IPS DF 6.9 (cell line): Measurements from ENCODE around the gene PARPBP.
A peak's percentile ranks its signal among the peaks of the same experiment; 100 is the strongest.
"Not testable (repeated sequence)": the region's sequence is repeated elsewhere in the genome, so short reads cannot be mapped to it uniquely, and the experiment has no call there.

ENCODE experiments used
- DNase-seq: peaks from one replicate; pipeline ENCODE4 v3.0.0-alpha.2; 2013; ENCODE audit warnings: low read depth, low spot score
- H3K27ac ChIP-seq: one replicate; pipeline ENCODE4 v1.5.1; 2013; ENCODE audit warnings: low read length, control low read depth
- H3K27me3 ChIP-seq: 2 replicates; pipeline ENCODE4 v1.6.1; 2013; ENCODE audit warnings: mild to moderate bottlenecking, low read length; ENCODE audit not compliant: control insufficient read depth, insufficient read depth
- H3K36me3 ChIP-seq: 2 replicates; pipeline ENCODE4 v1.6.1; 2013; ENCODE audit warnings: low read length; ENCODE audit not compliant: control insufficient read depth, insufficient read depth
- H3K4me1 ChIP-seq: 2 replicates; pipeline ENCODE4 v1.6.1; 2013; ENCODE audit warnings: low read length; ENCODE audit not compliant: control insufficient read depth, insufficient read depth
- H3K4me3 ChIP-seq: 2 replicates; pipeline ENCODE4 v1.5.1; 2013; ENCODE audit warnings: mild to moderate bottlenecking, low read length
- H3K9me3 ChIP-seq: 2 replicates; pipeline ENCODE4 v1.6.1; 2013; ENCODE audit warnings: low read length, inconsistent platforms; ENCODE audit not compliant: control insufficient read depth, insufficient read depth
- WGBS: extraction: QIAGEN DNeasy Blood & Tissue Kit; methylation state at CpG from one replicate; pipeline ENCODE4 v1.1.7; 2013; ENCODE audit warnings: mixed read lengths, missing lambda C conversion rate; ENCODE audit not compliant: insufficient read length, insufficient coverage; 5-methylcytosine and 5-hydroxymethylcytosine counted together

Gene PARPBP

GRCh38 chr12:102119674-102120563 is at the start of gene PARPBP, which contains the start of gene NUP37:
TSS of gene PARPBP (plus strand) at chr12:102120183. CDS start at chr12:102123889, 3,706 bp downstream.
TSS of gene NUP37 (minus strand) at chr12:102120114. CDS start at chr12:102118518, 1,596 bp downstream.
- Histone ChIP-seq H3K27me3 (no peaks in the 10 kb centered on the region), H3K9me3 (no peaks in the 10 kb centered on the region), H3K4me3 (peak within 1 kb of the TSS; percentile 44; the same call in 1 of the 2 replicates), H3K36me3 (no peaks in the 10 kb centered on the region; the same call in 1 of the 2 replicates), H3K4me1 (no peaks in the 10 kb centered on the region), H3K27ac (no peak within 1 kb of the TSS)
- no CpG with 5 or more reads among the region's 62 CpGs for WGBS
- peak; percentile 78 for DNase-seq

- WGBS = no CpG with 5 or more reads among the region's 7 CpGs
- H3K27me3 ChIP-seq, DNase-seq, H3K9me3 ChIP-seq, H3K4me1 ChIP-seq, H3K4me3 ChIP-seq, H3K27ac ChIP-seq, H3K36me3 ChIP-seq: not testable (repeated sequence)
Measured at GRCh38 chr12:102072092-102072491, 47.9 kb upstream of the PARPBP start.

- WGBS = no CpG with 5 or more reads among the region's 4 CpGs
- H3K36me3 ChIP-seq = no peaks in the 10 kb centered on the region; the same call in 1 of the 2 replicates
Measured at GRCh38 chr12:102080842-102081241, 39.1 kb upstream of the PARPBP start.

GRCh38 chr12:102089228-102089835 is 30.7 kb upstream of the PARPBP start:
- not testable (repeated sequence) for DNase-seq, H3K4me1 ChIP-seq, H3K9me3 ChIP-seq, H3K4me3 ChIP-seq, H3K27me3 ChIP-seq, H3K36me3 ChIP-seq, H3K27ac ChIP-seq
- WGBS = no CpG with 5 or more reads among the region's 38 CpGs

More at GRCh38 chr12:102080842-102081241, 39.1 kb upstream of the PARPBP start:
- Histone ChIP-seq H3K27me3 (no peaks in the 10 kb centered on the region), H3K4me1 (no peaks in the 10 kb centered on the region), H3K9me3 (no peaks in the 10 kb centered on the region), H3K27ac (no peak overlapping the region), H3K4me3 (no peak overlapping the region)
- no peak for DNase-seq

- DNase-seq = no peak
- H3K4me1 ChIP-seq = no peaks in the 10 kb centered on the region
Measured at GRCh38 chr12:102093319-102093718, 26.7 kb upstream of the PARPBP start.

GRCh38 chr12:102095677-102096263 is 24.2 kb upstream of the PARPBP start:
- Histone ChIP-seq H3K27ac (no peak overlapping the region), H3K4me3 (no peak overlapping the region), H3K27me3 (no peaks in the 10 kb centered on the region), H3K4me1 (no peaks in the 10 kb centered on the region), H3K36me3 (no peaks in the 10 kb centered on the region; the same call in 1 of the 2 replicates), H3K9me3 (no peaks in the 10 kb centered on the region)
- WGBS = no CpG with 5 or more reads among the region's 2 CpGs
- no peak for DNase-seq

More at GRCh38 chr12:102093319-102093718, 26.7 kb upstream of the PARPBP start:
- H3K27ac ChIP-seq = no peak overlapping the region
- no peak overlapping the region for H3K4me3 ChIP-seq
- no peaks in the 10 kb centered on the region; the same call in 1 of the 2 replicates for H3K9me3 ChIP-seq
- no peaks in the 10 kb centered on the region for H3K27me3 ChIP-seq
- no peaks in the 10 kb centered on the region; the same call in 1 of the 2 replicates for H3K36me3 ChIP-seq

GRCh38 chr12:102096855-102097254 is 23.1 kb upstream of the PARPBP start:
- H3K4me3 ChIP-seq = no peak overlapping the region
- no peak overlapping the region for H3K27ac ChIP-seq
- H3K27me3 ChIP-seq = no peaks in the 10 kb centered on the region
- H3K36me3 ChIP-seq = no peaks in the 10 kb centered on the region; the same call in 1 of the 2 replicates
- no peaks in the 10 kb centered on the region for H3K4me1 ChIP-seq
- WGBS = no CpG with 5 or more reads among the region's 3 CpGs
- DNase-seq = no peak
- no peaks in the 10 kb centered on the region for H3K9me3 ChIP-seq

GRCh38 chr12:102106905-102107304 is 13.1 kb upstream of the PARPBP start:
- WGBS = no CpG with 5 or more reads among the region's 3 CpGs
- Histone ChIP-seq H3K27me3 (no peaks in the 10 kb centered on the region), H3K36me3 (no peaks in the 10 kb centered on the region; the same call in 1 of the 2 replicates)

GRCh38 chr12:102107970-102108369 is 12.0 kb upstream of the PARPBP start:
- Histone ChIP-seq H3K27ac (no peak overlapping the region), H3K36me3 (no peaks in the 10 kb centered on the region; the same call in 1 of the 2 replicates), H3K27me3 (no peaks in the 10 kb centered on the region), H3K4me1 (no peaks in the 10 kb centered on the region), H3K9me3 (no peaks in the 10 kb centered on the region), H3K4me3 (no peak overlapping the region)
- DNase-seq = no peak
- WGBS = no CpG with 5 or more reads among the region's 1 CpG

More at GRCh38 chr12:102106905-102107304, 13.1 kb upstream of the PARPBP start:
- no peak overlapping the region for H3K27ac ChIP-seq
- H3K4me1 ChIP-seq = no peaks in the 10 kb centered on the region
- DNase-seq = no peak
- H3K9me3 ChIP-seq = no peaks in the 10 kb centered on the region
- no peak overlapping the region for H3K4me3 ChIP-seq

GRCh38 chr12:102110782-102111181 is 9.2 kb upstream of the PARPBP start:
- Histone ChIP-seq H3K4me1 (no peaks in the 10 kb centered on the region), H3K9me3 (no peaks in the 10 kb centered on the region), H3K4me3 (no peak overlapping the region), H3K36me3 (no peaks in the 10 kb centered on the region; the same call in 1 of the 2 replicates), H3K27me3 (no peaks in the 10 kb centered on the region), H3K27ac (no peak overlapping the region)
- DNase-seq = no peak
